ENCODE data around the gene MYB. TPM values are rescaled to one million over a fixed set of nuclear protein-coding genes. Genes with fewer than 3 reads are reported as not detected.

The MYB gene
- total and polyA plus RNA-seq, 5 donors, result 0.12 to 0.14 TPM; not detected in 3

DNA sequence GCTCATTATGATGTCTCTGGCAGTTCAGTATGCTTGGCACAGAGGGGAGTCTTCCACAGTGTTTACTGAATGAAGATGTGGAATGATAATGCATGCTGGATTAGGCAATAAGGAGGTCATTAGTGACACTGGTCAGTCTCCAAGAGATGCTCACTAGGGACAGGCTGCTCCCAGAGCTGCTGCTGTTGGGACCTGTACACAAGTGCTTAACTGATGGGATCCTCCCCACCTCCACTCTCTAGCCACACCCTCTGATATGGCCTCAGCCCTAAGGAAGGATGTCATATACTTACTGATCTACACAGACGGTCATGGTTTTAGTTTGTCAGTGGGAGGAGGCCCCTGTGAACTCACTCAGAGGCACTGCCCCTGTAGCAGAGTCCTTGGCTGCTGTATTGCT lies 73.4 kb downstream of the MYB start:
- ATAC-seq, result no peak

DNA sequence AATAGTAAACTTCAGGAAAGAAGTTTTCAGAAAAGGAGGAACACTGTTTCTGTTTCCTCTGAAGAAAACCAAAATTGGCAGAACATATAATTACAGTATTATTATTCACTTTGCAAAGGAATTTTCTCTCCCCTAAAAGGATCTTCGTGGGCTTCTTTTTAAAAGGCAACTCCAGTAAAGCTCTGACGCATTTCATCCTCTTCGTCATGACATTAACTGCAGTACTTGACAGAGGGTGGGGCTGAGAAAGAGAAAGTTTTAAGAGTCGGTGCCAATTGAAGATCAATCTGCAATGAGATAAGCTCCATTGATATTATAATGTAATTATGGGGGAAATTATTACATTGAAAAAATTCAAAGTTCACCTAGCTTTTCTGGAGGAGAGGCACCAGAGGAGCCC lies 75.8 kb downstream of the MYB start:
- H3K9me3 ChIP-seq (ENCODE audit: control insufficient read depth, low read length), result no peaks in the 10 kb centered on the region
- H3K27me3 ChIP-seq (ENCODE audit: control insufficient read depth, insufficient read depth), result no peaks in the 10 kb centered on the region
- H3K27ac ChIP-seq (ENCODE audit: low read length), result no peak overlapping the region
- no peak overlapping the region for H3K4me3 ChIP-seq (ENCODE audit: low read length)
- 70% methylated on average over 4 of the region's 4 CpGs for WGBS
- no peaks in the 10 kb centered on the region for H3K4me1 ChIP-seq (ENCODE audit: control insufficient read depth, insufficient read depth, low read length)
- DNase-seq (no peak), ATAC-seq (no peak)
- intact Hi-C loops (cut with DNase I), result no loop called here

More for the DNA sequence above, 73.4 kb downstream of the MYB start:
- Histone ChIP-seq H3K4me1 (ENCODE audit: control insufficient read depth, insufficient read depth, low read length) (no peaks in the 10 kb centered on the region), H3K9me3 (ENCODE audit: control insufficient read depth, low read length) (no peaks in the 10 kb centered on the region), H3K4me3 (ENCODE audit: low read length) (no peak overlapping the region), H3K27ac (ENCODE audit: low read length) (no peak overlapping the region), H3K27me3 (ENCODE audit: control insufficient read depth, insufficient read depth) (no peaks in the 10 kb centered on the region)
- WGBS, result 50% methylated on average over 1 of the region's 1 CpG
- no peak for DNase-seq
- intact Hi-C loops (cut with DNase I), result no loop called here

DNA sequence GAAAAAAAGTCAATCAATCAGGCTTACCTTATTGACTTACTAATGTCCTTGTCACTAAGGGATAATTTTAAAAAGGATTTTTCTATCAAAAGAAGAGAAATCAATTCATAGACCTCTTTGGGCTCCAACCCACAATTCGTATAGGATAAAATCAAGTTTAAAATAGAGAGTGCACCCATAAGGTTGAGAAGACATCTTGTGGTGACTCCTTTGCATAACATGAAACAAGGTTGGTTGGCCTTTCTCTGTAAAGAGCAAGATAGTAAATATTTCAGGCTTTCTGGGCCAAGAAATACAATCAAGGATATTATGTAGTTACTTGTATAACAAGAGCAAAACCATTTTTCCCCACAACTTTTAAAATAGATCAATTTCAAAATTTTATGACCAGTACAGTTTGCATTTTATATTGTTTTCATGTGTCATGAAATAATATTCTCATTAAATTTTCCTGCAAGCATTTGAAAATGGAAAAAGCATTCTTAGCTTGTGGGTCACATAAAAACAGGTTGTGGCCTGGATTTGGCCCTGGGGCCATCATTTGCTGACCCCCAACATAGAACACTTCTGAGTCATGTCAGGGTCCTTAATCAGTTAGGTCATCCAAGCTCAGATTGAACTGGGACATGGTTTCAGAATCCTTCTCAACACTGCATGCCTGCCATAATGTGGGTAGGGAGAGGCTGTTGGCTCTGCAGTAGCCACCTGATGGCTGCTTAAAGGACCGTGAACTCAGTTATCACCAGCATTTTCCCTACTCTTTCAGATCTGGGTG lies 76.7 kb downstream of the MYB start:
- no peak for ATAC-seq
- Histone ChIP-seq H3K27me3 (ENCODE audit: control insufficient read depth, insufficient read depth) (no peaks in the 10 kb centered on the region), H3K9me3 (ENCODE audit: control insufficient read depth, low read length) (no peaks in the 10 kb centered on the region), H3K4me3 (ENCODE audit: low read length) (no peak overlapping the region), H3K4me1 (ENCODE audit: control insufficient read depth, insufficient read depth, low read length) (no peaks in the 10 kb centered on the region), H3K27ac (ENCODE audit: low read length) (no peak overlapping the region)
- no peak for DNase-seq
- intact Hi-C loops (cut with DNase I), result no loop called here
- 56% methylated on average over 2 of the region's 2 CpGs for WGBS

DNA sequence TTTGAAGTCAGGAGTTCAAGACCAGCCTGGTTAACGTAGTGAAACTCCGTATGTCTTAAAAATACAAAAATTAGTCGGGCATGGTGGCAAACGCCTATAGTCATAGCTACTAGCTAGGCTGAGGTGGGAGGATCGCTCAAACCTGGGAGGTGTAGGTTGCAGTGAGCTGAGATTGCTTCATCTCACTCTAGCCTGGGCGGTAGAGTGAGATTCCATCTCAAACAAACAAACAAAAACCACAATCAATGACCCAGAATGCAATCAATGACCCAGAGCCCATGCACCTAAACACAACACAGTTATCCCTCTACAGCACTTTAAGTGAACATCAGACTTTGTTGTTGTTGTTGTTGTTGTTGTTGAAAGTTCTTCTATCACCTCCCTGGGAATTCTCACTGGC lies 77.9 kb downstream of the MYB start:
- no peak overlapping the region for H3K4me3 ChIP-seq (ENCODE audit: low read length)
- H3K27ac ChIP-seq (ENCODE audit: low read length), result no peak overlapping the region
- DNase-seq (no peak), ATAC-seq (no peak)
- WGBS, result 75% methylated on average over 6 of the region's 6 CpGs
- intact Hi-C loops (cut with DNase I), result no loop called here
- H3K9me3 ChIP-seq (ENCODE audit: control insufficient read depth, low read length), result no peaks in the 10 kb centered on the region
- H3K4me1 ChIP-seq (ENCODE audit: control insufficient read depth, insufficient read depth, low read length), result no peaks in the 10 kb centered on the region
- H3K27me3 ChIP-seq (ENCODE audit: control insufficient read depth, insufficient read depth), result no peaks in the 10 kb centered on the region

DNA sequence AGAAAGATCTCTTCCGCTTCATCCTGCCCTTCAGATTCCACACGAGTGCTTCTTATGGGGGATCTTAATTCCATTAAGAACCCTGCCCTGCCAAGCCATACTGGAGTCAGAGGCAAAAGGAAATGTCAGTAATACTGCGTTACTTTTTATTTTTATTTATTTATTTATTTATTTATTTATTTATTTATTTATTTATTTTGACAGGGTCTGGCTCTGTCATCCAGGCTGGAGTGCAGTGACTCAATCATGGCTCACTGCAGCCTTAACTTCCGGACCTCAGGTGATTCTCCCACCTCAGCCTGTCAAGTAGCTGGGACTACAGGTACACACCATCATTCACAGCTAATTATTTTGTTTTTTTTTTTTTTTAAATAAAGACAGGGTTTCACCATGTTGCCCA lies 79.5 kb downstream of the MYB start:
- no peaks in the 10 kb centered on the region for H3K27me3 ChIP-seq (ENCODE audit: control insufficient read depth, insufficient read depth)
- ATAC-seq (no peak), DNase-seq (no peak)
- H3K4me3 ChIP-seq (ENCODE audit: low read length), result no peak overlapping the region
- 90% methylated on average over 4 of the region's 4 CpGs for WGBS
- no peaks in the 10 kb centered on the region for H3K9me3 ChIP-seq (ENCODE audit: control insufficient read depth, low read length)
- no peaks in the 10 kb centered on the region for H3K4me1 ChIP-seq (ENCODE audit: control insufficient read depth, insufficient read depth, low read length)
- no peak overlapping the region for H3K27ac ChIP-seq (ENCODE audit: low read length)
- intact Hi-C loops (cut with DNase I), result no loop called here

DNA sequence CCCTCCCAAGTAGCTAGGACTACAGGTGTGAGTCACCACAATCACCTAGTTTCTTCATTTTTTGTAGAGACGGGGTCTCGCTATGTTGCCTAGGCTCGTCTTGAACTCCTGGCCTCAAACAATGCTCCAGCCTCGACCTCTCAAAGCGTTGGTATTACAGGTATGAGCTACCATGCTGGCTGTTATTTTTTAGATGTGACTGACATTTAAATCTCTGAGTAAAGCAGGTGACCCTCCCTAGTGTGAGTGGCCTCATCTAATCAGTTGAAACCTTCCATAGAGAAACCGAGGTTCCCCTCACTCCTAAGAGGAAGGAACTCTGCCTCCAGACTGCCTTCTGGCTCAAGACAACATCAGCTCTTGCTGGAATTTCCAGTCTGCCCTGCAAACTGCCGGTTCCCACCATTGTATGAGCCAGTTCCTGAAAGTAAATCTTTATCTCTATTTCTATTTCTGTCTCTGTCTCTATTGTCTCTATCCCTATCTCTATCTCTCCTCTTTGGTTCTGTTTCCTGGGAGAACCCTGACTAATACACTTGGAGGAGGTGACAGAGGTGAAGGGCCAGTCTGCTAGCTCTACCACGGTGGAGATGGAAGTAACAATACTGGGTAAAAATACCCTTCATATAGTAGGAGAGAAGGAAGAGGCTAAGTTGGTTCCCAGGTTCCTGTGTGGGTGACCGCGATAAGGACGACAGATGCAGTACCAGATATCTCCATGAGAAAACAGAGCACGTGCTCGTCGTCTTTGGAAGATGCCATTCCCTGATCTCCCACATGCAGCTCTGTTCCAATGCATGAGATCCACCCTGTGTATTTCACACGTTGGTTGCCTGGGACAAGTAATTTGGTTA lies 81.0 kb downstream of the MYB start:
- H3K4me3 ChIP-seq (ENCODE audit: low read length), result no peak overlapping the region
- intact Hi-C loops (cut with DNase I), result no loop called here
- H3K9me3 ChIP-seq (ENCODE audit: control insufficient read depth, low read length), result no peaks in the 10 kb centered on the region
- no peak for DNase-seq
- no peaks in the 10 kb centered on the region for H3K4me1 ChIP-seq (ENCODE audit: control insufficient read depth, insufficient read depth, low read length)
- 65% methylated on average over 15 of the region's 15 CpGs for WGBS
- H3K27me3 ChIP-seq (ENCODE audit: control insufficient read depth, insufficient read depth), result no peaks in the 10 kb centered on the region
- no peak for ATAC-seq
- no peak overlapping the region for H3K27ac ChIP-seq (ENCODE audit: low read length)

DNA sequence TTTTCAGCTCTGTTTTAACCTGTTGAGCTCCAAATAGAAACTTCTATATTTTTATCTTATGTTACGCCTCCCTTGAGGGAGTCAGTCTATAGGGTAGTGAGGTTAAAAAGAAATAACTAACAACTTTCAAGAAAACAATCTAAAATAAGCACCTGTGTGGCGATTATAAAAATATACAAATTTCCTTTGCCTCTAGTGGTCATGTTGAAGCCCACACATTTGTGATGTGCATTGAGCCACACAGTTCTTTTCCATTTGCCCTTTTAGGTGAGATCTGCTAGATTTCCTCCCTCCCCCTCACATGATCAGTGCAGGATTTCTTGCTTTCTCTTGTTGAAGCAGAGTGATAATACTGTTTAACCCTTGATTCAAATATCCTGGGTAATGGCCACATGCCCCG lies 84.2 kb downstream of the MYB start:
- no peaks in the 10 kb centered on the region for H3K4me1 ChIP-seq (ENCODE audit: control insufficient read depth, insufficient read depth, low read length)
- DNase-seq, result no peak
- no peak overlapping the region for H3K4me3 ChIP-seq (ENCODE audit: low read length)
- WGBS, result 91% methylated on average over 3 of the region's 3 CpGs
- H3K27ac ChIP-seq (ENCODE audit: low read length), result no peak overlapping the region
- no peak for ATAC-seq
- H3K9me3 ChIP-seq (ENCODE audit: control insufficient read depth, low read length), result no peaks in the 10 kb centered on the region
- intact Hi-C loops (cut with DNase I), result no loop called here
- no peaks in the 10 kb centered on the region for H3K27me3 ChIP-seq (ENCODE audit: control insufficient read depth, insufficient read depth)

DNA sequence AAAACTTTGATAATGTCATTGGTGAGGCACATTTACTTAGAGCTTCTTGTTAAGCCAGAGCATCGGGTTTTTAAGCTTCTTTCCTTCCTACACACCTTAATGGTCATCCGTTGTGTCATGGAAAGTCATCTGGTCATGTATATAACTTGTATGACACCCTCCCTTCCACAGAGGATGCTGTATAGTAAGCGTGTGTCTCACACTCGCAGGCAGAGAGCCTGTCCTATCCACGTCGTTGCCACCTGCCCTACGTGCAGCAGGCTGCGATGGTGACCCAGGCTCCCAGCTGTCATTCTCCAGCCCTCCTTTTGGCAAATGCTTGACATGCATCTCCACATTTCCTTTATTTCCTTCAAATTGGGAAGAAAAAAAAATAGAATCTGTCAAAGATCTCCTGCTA lies 85.6 kb downstream of the MYB start:
- Histone ChIP-seq H3K4me3 (ENCODE audit: low read length) (no peak overlapping the region), H3K27ac (ENCODE audit: low read length) (no peak overlapping the region), H3K4me1 (ENCODE audit: control insufficient read depth, insufficient read depth, low read length) (no peaks in the 10 kb centered on the region), H3K27me3 (ENCODE audit: control insufficient read depth, insufficient read depth) (no peaks in the 10 kb centered on the region), H3K9me3 (ENCODE audit: control insufficient read depth, low read length) (no peaks in the 10 kb centered on the region)
- intact Hi-C loops (cut with DNase I), result no loop called here
- 87% methylated on average over 8 of the region's 8 CpGs for WGBS
- ATAC-seq (no peak), DNase-seq (no peak)

DNA sequence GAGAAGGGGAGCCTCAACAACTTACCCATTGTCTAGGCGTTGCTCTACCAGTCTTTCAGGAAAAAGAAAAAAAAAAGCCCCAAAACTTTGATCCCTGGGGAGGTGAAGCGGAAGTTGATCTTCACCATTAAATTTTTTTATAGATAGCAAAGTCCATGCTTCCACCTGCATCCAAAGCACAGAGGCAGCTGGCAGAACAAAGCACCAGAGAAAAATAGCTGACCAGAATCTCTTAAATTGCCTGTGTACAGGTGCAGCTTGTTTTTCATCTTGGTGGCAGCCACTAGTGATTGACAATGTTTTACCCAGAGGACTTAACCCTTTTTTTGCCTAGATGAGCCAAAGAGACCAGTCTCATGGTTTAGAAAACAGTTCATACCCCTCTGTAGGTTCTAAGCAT lies 86.0 kb downstream of the MYB start:
- intact Hi-C loops (cut with DNase I), result no loop called here
- Histone ChIP-seq H3K4me1 (ENCODE audit: control insufficient read depth, insufficient read depth, low read length) (no peaks in the 10 kb centered on the region), H3K9me3 (ENCODE audit: control insufficient read depth, low read length) (no peaks in the 10 kb centered on the region), H3K27ac (ENCODE audit: low read length) (no peak overlapping the region), H3K27me3 (ENCODE audit: control insufficient read depth, insufficient read depth) (no peaks in the 10 kb centered on the region), H3K4me3 (ENCODE audit: low read length) (no peak overlapping the region)
- DNase-seq, result no peak
- ATAC-seq, result no peak
- WGBS, result 63% methylated on average over 2 of the region's 2 CpGs

DNA sequence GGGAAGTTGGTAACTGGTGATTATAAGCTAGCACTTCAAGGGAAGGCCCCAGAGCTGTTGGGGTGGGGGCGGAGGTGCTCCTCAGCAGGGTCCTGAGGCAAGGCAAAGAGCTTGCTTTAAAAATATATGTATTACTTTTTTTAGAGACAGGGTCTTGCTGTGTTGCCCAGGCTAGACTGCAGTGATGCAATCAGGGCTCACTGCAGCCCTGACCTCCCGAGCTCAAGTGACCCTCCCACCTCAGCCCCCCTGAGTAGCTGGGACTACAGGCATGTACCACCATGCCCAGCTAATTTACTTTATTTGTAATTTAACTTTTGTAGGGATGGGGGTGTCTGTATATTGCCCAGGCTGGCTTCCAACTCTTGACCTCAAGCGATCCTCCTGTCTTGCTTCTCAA lies 87.2 kb downstream of the MYB start:
- no peak for ATAC-seq
- intact Hi-C loops (cut with DNase I), result no loop called here
- no peaks in the 10 kb centered on the region for H3K4me1 ChIP-seq (ENCODE audit: control insufficient read depth, insufficient read depth, low read length)
- no peak overlapping the region for H3K4me3 ChIP-seq (ENCODE audit: low read length)
- 91% methylated on average over 3 of the region's 3 CpGs for WGBS
- no peak for DNase-seq
- no peaks in the 10 kb centered on the region for H3K27me3 ChIP-seq (ENCODE audit: control insufficient read depth, insufficient read depth)
- H3K9me3 ChIP-seq (ENCODE audit: control insufficient read depth, low read length), result no peaks in the 10 kb centered on the region
- H3K27ac ChIP-seq (ENCODE audit: low read length), result no peak overlapping the region

DNA sequence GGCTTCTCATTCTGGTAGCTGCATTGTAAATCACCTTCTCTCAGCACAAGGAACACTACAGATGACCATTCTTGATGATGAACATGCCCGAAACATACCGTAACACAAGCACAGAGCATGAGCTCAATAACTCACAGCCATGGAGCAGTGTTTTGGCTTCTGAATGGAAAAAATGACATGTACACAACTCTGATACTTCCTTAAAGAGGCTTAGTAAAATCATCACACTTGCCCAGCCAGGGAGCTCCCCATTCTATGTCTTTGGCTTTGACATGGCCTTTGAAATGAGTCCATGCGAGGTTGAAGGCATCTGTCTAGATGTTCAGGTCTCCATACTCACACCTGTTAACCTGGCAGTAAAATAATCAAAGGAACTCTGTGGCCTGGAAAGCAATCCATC lies 87.6 kb downstream of the MYB start:
- Histone ChIP-seq H3K4me3 (ENCODE audit: low read length) (no peak overlapping the region), H3K9me3 (ENCODE audit: control insufficient read depth, low read length) (no peaks in the 10 kb centered on the region), H3K27me3 (ENCODE audit: control insufficient read depth, insufficient read depth) (no peaks in the 10 kb centered on the region), H3K27ac (ENCODE audit: low read length) (no peak overlapping the region), H3K4me1 (ENCODE audit: control insufficient read depth, insufficient read depth, low read length) (no peaks in the 10 kb centered on the region)
- intact Hi-C loops (cut with DNase I), result no loop called here
- DNase-seq, result no peak
- no peak for ATAC-seq
- 98% methylated on average over 3 of the region's 3 CpGs for WGBS
